ENCODE measurements around the gene RPP38.

RPP38 gene

DNA sequence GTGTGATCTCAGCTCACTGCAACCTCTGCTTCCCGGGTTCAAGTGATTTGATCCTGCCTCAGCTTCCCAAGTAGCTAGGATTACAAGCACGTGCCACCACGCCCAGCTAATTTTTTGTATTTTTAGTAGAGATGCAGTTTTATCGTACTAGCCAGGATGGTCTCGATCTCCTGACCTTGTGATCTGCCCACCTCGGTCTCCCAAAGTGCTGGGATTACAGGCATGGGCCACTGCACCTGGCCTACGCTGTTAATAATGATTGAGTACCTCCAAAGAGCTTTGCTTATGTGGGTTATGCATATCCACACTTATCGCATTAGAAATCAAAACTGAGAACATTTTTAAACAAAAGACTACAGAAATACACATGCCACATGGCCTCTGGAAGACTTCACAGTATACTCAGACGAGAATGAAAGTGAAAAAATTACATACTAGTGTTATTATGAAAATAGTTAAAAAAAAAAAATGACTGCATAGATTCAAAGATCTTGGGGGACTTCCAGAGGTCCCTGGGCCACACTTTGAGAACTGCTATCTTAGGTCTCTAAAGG is 25.4 kb downstream of the RPP38 start:
- H3K9me2 ChIP-seq (replicated peaks; ENCODE audit: low read depth, low read length) = no peaks in the 10 kb centered on the region
- no peak overlapping the region for H3K4me3 ChIP-seq (ENCODE audit: low read length, poor library complexity, severe bottlenecking)
- H3K27me3 ChIP-seq (ENCODE audit: insufficient read depth, low read length, poor library complexity, severe bottlenecking) = no peaks in the 10 kb centered on the region
- no peaks in the 10 kb centered on the region for H3K79me2 ChIP-seq (ENCODE audit: insufficient read depth, low read length)
- no peak overlapping the region for H2AFZ ChIP-seq (ENCODE audit: low read length)
- no peaks in the 10 kb centered on the region for H3K9me3 ChIP-seq (ENCODE audit: insufficient read depth, low read depth, low read length)
- no peak overlapping the region for H3K4me2 ChIP-seq (ENCODE audit: low read depth, low read length, poor library complexity, severe bottlenecking)
- H3F3A ChIP-seq (ENCODE audit: low read depth) = no peaks in the 10 kb centered on the region
- no peak for TF ChIP-seq EZH2phosphoT487 (IDR thresholded peaks at IDR 0.05; ENCODE audit: borderline replicate concordance)
- TF ChIP-seq, protein P1, sequence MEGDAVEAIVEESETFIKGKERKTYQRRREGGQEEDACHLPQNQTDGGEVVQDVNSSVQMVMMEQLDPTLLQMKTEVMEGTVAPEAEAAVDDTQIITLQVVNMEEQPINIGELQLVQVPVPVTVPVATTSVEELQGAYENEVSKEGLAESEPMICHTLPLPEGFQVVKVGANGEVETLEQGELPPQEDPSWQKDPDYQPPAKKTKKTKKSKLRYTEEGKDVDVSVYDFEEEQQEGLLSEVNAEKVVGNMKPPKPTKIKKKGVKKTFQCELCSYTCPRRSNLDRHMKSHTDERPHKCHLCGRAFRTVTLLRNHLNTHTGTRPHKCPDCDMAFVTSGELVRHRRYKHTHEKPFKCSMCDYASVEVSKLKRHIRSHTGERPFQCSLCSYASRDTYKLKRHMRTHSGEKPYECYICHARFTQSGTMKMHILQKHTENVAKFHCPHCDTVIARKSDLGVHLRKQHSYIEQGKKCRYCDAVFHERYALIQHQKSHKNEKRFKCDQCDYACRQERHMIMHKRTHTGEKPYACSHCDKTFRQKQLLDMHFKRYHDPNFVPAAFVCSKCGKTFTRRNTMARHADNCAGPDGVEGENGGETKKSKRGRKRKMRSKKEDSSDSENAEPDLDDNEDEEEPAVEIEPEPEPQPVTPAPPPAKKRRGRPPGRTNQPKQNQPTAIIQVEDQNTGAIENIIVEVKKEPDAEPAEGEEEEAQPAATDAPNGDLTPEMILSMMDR (conservative IDR thresholded peaks at IDR 0.05; ENCODE audit: low read length) = no peak
- no peak overlapping the region for H3K9ac ChIP-seq (ENCODE audit: low read depth, low read length, poor library complexity, severe bottlenecking)
- peaks cover 56% of the 10 kb centered on the region for H3K36me3 ChIP-seq (ENCODE audit: insufficient read depth, low read length)
- H3K4me1 ChIP-seq (ENCODE audit: insufficient read depth, low read length, poor library complexity, severe bottlenecking) = no peaks in the 10 kb centered on the region
- no peaks in the 10 kb centered on the region for H4K20me1 ChIP-seq (ENCODE audit: insufficient read depth, low read length, poor library complexity, severe bottlenecking)

DNA sequence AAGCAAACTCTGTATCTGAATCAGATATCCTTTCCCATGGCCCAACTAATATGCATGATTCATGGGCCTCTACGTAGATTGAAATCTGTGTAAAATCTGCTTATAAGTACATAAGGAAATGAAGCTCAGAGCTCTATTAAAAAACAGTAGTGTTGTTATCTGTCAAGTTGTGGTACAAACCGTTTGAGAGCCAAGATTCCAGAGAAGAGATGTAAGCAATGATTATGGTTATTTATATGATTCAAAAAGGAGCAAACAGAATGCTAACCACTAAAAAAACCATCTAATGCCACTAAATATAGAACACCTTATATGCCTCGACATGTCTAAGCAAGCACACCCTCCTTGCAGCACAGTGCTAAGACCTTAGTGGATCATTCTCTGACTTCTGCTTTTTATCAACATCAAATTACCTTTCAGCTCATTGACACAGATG is 26.6 kb downstream of the RPP38 start:
- no peaks in the 10 kb centered on the region for H3K9me2 ChIP-seq (replicated peaks; ENCODE audit: low read depth, low read length)
- H4K20me1 ChIP-seq (ENCODE audit: insufficient read depth, low read length, poor library complexity, severe bottlenecking) = no peaks in the 10 kb centered on the region
- H3K79me2 ChIP-seq (ENCODE audit: insufficient read depth, low read length) = no peaks in the 10 kb centered on the region
- no peaks in the 10 kb centered on the region; the same call in 1 of the 2 replicates for H3F3A ChIP-seq (ENCODE audit: low read depth)
- H2AFZ ChIP-seq (ENCODE audit: low read length) = no peak overlapping the region
- H3K4me1 ChIP-seq (ENCODE audit: insufficient read depth, low read length, poor library complexity, severe bottlenecking) = no peaks in the 10 kb centered on the region
- TF ChIP-seq EZH2phosphoT487 (IDR thresholded peaks at IDR 0.05; ENCODE audit: borderline replicate concordance) = no peak
- TF ChIP-seq, protein P1 (conservative IDR thresholded peaks at IDR 0.05; ENCODE audit: low read length) = no peak
- H3K4me3 ChIP-seq (ENCODE audit: low read length, poor library complexity, severe bottlenecking) = no peak overlapping the region
- no peaks in the 10 kb centered on the region for H3K27me3 ChIP-seq (ENCODE audit: insufficient read depth, low read length, poor library complexity, severe bottlenecking)
- peaks cover 57% of the 10 kb centered on the region for H3K36me3 ChIP-seq (ENCODE audit: insufficient read depth, low read length)
- no peak overlapping the region for H3K9ac ChIP-seq (ENCODE audit: low read depth, low read length, poor library complexity, severe bottlenecking)
- no peaks in the 10 kb centered on the region for H3K9me3 ChIP-seq (ENCODE audit: insufficient read depth, low read depth, low read length)
- H3K4me2 ChIP-seq (ENCODE audit: low read depth, low read length, poor library complexity, severe bottlenecking) = no peak overlapping the region

DNA sequence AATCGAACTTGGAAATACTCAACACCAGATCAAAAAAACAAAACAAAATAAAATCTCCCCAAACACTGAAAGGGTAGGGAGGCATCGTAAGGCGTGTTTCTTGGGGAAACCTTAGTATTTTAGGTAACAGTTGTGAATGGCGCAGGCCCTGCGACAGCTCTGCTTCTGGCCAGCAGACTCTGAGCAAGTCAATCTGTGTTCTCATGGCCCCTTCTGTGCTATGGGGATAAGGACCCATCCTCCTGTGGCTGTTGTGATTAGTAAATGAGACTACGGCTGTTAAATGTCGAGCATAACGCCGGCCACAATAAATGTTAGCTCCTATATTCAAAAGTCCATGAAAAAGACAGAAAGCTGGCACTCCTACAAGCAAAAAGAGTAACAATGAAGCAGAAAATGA is 27.0 kb downstream of the RPP38 start:
- no peaks in the 10 kb centered on the region; the same call in 1 of the 2 replicates for H3F3A ChIP-seq (ENCODE audit: low read depth)
- H3K4me2 ChIP-seq (ENCODE audit: low read depth, low read length, poor library complexity, severe bottlenecking) = no peak overlapping the region
- H3K79me2 ChIP-seq (ENCODE audit: insufficient read depth, low read length) = no peaks in the 10 kb centered on the region
- no peaks in the 10 kb centered on the region for H3K27me3 ChIP-seq (ENCODE audit: insufficient read depth, low read length, poor library complexity, severe bottlenecking)
- no peaks in the 10 kb centered on the region for H3K9me2 ChIP-seq (replicated peaks; ENCODE audit: low read depth, low read length)
- no peak overlapping the region for H3K4me3 ChIP-seq (ENCODE audit: low read length, poor library complexity, severe bottlenecking)
- H4K20me1 ChIP-seq (ENCODE audit: insufficient read depth, low read length, poor library complexity, severe bottlenecking) = no peaks in the 10 kb centered on the region
- no peak overlapping the region for H3K9ac ChIP-seq (ENCODE audit: low read depth, low read length, poor library complexity, severe bottlenecking)
- H3K9me3 ChIP-seq (ENCODE audit: insufficient read depth, low read depth, low read length) = no peaks in the 10 kb centered on the region
- H3K36me3 ChIP-seq (ENCODE audit: insufficient read depth, low read length) = peaks cover 57% of the 10 kb centered on the region
- TF ChIP-seq EZH2phosphoT487 (IDR thresholded peaks at IDR 0.05; ENCODE audit: borderline replicate concordance) = no peak
- TF ChIP-seq, protein P1 (conservative IDR thresholded peaks at IDR 0.05; ENCODE audit: low read length) = no peak
- H2AFZ ChIP-seq (ENCODE audit: low read length) = no peak overlapping the region
- H3K4me1 ChIP-seq (ENCODE audit: insufficient read depth, low read length, poor library complexity, severe bottlenecking) = no peaks in the 10 kb centered on the region
